Transverse colon (tissue), 4 donors: ENCODE measurements around the gene PRR20C.

ENCODE experiments used
- EP300 ChIP-seq: sonication (generic); formaldehyde crosslinking; IDR thresholded peaks from one replicate; pipeline ENCODE4 v1.6.1; 2017; ENCODE audit warnings: antibody characterized with exemption, low read depth
- POLR2A ChIP-seq: fragments of 450-650 bp; IDR thresholded peaks from one replicate; pipeline ENCODE4 v1.6.1; 2016; ENCODE audit warnings: antibody characterized with exemption, mild to moderate bottlenecking, moderate library complexity
- POLR2AphosphoS5 ChIP-seq, 3 donors: sonication (generic); formaldehyde crosslinking; IDR thresholded peaks; one replicate each; pipeline ENCODE4 v1.6.1; 2016; ENCODE audit warnings: antibody characterized with exemption in 3 of 3
- TF ChIP-seq, protein P1 (sequence below), 5 experiments: fragments of 200-600 bp in 3 of 5; fragments of 450-650 bp in 2 of 5; sonication (generic) in 3 of 5; IDR thresholded peaks; 1 replicate in 2 of 5; 2 replicates in 3 of 5; pipeline ENCODE4 v1.5.1; 2016 to 2017; ENCODE audit warnings: antibody characterized with exemption in 5 of 5, inconsistent platforms in 3 of 5, mild to moderate bottlenecking in 2 of 5, moderate library complexity in 1 of 5

- TF ChIP-seq POLR2A (no peak), POLR2AphosphoS5 (IDR thresholded peaks at IDR 0.05) (no peak), EP300 (no peak)
- TF ChIP-seq, protein P1, sequence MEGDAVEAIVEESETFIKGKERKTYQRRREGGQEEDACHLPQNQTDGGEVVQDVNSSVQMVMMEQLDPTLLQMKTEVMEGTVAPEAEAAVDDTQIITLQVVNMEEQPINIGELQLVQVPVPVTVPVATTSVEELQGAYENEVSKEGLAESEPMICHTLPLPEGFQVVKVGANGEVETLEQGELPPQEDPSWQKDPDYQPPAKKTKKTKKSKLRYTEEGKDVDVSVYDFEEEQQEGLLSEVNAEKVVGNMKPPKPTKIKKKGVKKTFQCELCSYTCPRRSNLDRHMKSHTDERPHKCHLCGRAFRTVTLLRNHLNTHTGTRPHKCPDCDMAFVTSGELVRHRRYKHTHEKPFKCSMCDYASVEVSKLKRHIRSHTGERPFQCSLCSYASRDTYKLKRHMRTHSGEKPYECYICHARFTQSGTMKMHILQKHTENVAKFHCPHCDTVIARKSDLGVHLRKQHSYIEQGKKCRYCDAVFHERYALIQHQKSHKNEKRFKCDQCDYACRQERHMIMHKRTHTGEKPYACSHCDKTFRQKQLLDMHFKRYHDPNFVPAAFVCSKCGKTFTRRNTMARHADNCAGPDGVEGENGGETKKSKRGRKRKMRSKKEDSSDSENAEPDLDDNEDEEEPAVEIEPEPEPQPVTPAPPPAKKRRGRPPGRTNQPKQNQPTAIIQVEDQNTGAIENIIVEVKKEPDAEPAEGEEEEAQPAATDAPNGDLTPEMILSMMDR (IDR thresholded peaks at IDR 0.05) = no peak
These were observed 16.3 kb upstream of the PRR20C start for GRCh38 chr13:57137585-57137984.
